Effector CD4-positive, alpha-beta T cell (primary cell): ENCODE results near the gene ABCG8. TPM values are rescaled to one million over a fixed set of nuclear protein-coding genes. Genes with fewer than 3 reads are reported as not detected.

ENCODE experiments used
- DNase-seq: peaks from one replicate; pipeline ENCODE4 v3.0.0-alpha.2; 2020
- total RNA-seq: gene quantifications from one replicate; lab custom pipeline; 2026; lab: John Stamatoyannopoulos, UW

ABCG8 gene
- total RNA-seq = not detected

DNA sequence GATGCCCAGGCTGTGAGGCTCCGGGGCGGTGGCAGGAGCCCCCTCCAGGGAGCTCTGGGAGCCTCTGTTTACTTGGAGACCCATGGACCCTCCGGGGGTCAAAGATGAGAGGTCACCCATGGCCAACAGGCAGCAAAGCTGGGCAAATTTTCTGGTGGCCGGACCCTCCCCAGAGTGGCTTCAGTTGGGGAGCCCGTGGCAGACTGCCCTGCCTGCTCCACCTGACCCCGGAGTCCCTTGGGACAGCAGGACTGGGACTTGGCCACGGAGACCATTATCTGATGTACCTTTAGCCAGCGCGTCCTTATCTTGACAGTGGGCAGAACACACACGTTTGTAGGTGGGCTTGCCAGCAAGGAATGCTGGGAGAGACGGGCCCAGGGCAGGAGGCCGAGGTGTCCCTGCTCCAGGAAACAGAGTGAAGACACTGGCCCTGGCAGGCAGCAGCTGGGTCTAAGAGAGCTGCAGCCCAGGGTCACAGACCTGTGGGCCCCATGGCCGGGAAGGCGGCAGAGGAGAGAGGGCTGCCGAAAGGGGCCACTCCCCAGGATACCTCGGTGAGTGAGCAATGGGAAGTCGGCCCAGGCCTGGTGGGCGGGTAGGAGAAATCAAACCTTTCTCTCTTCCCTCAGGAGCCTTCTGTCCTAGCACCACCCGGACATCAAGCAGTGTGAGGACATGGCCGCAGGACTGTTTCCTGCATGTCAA lies at the start of gene ABCG8, which contains the start of gene ABCG5:
ABCG8 (plus strand) TSS at position 412 of the 708 bp plus-strand sequence; CDS start at position 495, 83 bp downstream.
ABCG5 (minus strand) TSS at position 280 of the 708 bp plus-strand sequence; CDS start at position 120, 160 bp downstream.
- no peak for DNase-seq

DNA sequence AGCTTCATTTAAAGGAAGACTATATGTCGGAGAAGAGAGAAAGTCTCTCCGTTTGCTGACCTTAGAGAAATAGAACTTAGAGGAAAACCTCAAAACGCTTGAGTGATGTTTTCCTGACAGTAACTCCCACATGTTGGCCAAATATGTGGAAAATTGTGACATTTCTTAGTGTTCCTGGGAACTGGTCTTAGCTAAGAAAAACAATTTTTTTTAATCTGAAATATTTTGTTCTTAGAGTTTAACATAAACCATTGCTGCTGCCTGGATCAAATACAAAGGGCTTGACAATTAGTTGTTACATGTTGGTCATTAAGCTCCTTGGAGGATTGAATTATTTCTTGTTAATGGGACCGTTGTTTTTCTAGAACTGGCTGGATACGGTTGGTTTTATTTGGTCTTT lies 48.6 kb upstream of the ABCG8 start:
- no peak for DNase-seq

DNA sequence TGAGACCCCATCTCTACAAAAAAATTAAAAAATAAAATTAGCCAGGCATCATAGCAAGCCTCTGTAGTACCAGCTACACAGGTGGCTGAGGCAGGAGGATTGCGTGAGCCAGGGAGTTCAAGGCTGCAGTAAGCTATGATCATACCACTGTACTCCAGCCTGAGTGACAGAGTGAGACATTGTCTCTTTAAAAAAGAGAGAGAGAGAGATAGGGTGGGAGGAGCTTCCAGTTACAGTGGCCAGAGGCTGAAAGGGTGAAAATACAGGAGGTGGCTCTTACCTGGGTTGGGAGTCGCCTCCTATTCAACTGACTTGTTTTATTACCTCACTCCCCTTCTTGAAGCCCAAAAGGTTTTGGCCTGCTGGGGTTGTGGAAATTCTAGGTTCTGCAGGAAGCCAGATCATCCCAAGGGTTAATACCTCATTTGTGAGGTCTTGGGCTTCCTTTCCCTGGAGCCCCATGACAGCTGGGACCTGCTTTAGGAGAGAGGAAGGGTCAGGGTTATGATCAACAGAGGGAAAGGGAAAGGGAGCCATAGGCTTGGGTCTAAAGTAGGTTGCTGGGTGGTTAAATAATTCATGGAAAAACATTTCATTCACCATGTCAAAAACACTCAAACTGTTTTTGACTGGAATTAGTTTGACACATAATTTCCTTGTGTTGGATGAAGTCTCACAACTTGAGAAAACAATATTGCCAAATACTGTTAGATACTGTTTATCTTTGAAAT lies 47.6 kb upstream of the ABCG8 start:
- DNase-seq = no peak

- DNase-seq = no peak
These were observed 46.1 kb upstream of the ABCG8 start for GRCh38 chr2:43792653-43793052.

DNA sequence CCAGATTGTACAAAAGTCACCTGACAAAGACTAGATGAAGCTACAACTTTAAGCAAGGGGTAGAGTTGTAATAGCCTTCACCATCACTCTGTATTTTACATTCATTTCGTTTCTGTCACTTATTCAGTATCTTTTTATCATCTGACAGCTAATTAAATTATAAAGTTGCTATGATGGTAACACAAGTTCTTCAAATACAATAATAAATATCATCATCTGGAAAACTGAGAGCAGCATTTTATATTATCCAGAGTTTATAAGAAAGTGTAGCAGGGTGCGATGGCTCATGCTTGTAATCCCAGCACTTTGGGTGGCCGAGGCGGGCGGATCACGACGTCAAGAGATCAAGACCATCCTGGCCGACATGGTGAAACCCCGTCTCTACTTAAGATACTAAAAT lies 43.8 kb upstream of the ABCG8 start:
- no peak for DNase-seq

- no peak for DNase-seq
These were observed 42.6 kb upstream of the ABCG8 start for GRCh38 chr2:43796206-43796605.

DNA sequence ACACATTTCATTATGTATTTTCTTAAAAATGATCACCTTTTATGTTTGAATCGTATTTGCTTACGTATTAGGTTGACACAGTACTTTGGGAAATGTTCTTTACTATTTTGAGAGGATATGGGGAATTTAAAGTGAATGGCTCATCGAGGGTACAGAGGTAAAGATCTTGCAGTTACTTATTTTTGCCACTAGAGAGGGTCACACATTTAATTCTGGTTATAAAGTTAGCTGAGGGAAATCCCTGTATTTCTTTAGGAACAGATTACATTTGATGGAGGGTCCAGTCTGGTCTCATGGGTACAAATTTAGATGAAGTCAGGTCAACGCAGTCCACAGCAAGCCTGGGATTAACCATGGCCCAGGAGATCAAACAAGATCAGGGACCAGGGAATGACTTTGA lies 40.5 kb upstream of the ABCG8 start:
- no peak for DNase-seq

GRCh38 chr2:43800894-43801293 lies 37.9 kb upstream of the ABCG8 start:
- no peak for DNase-seq

DNA sequence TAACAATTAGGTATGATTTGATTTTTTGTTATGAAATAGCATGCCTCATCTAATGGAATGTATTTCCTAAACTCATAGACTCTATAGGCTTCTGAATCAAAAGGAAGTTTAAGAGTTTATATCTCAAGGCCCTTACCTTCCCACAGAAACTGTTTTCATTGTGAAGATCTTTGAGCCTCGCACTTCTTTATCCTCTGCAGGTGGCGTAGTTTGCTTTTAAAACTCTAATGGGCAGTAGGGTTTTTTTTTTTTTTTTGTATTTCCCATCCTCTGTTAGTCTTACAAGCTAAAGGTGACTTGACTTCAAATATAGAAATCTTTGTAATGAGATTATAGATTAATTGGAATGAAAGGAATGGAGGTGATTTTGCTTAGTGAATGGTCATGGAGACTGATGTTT lies 36.6 kb upstream of the ABCG8 start:
- DNase-seq = no peak

DNA sequence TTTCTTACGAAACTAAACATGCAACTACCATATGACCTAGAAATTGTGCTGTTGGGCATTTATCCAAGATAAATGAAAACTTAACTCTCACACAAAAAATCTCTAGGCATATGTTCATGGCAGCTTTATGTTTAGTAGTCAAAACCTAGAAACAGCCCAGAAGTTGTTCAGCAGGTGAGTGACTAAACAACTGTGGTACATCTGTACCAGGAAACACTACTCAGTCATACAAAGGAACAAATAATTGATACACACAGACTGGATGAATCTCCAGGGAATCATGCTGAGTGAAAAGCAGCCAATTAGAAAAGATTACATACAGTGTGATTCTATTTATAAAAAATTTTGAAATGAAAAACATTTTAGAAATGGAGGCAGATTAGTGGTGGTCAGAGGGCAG lies 35.7 kb upstream of the ABCG8 start:
- DNase-seq = no peak

DNA sequence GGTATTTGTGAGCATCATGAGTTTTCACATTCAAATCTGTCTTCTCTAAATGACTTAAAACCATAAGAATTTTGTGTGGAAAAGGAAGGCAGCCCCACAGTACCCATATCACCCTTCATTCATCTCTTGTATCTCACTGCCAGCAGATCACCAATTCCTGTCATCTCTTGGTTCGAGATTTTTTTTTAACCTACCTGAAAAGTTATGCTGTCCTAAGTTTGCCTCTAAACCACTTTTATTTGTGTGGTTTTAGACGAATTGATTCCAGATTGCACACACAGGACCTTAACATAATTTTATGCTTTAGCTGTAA lies 32.1 kb upstream of the ABCG8 start:
- DNase-seq = no peak

GRCh38 chr2:43810452-43810851 lies 28.3 kb upstream of the ABCG8 start:
- no peak for DNase-seq

GRCh38 chr2:43810888-43811287 lies 27.9 kb upstream of the ABCG8 start:
- no peak for DNase-seq

GRCh38 chr2:43812006-43812405 lies 26.8 kb upstream of the ABCG8 start:
- DNase-seq = no peak

GRCh38 chr2:43812947-43813346 lies 25.8 kb upstream of the ABCG8 start:
- DNase-seq = no peak

DNA sequence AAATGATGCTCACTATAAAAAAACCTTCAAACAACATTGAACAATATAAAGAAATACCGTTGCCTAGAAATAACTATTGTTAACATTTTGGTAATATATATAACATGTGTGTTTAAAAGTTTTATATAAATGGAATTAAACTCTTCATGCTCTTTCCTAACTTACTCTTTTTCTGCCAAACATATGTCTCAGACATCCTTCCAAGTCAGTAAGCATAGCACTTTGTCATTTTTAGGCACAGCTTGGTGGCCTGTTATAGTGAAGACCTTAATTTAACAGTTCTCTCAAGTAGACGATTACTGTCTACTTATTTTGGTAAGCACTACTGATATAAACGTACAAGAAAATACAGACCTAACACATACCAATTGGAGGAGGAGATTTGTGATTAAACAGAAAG lies 24.1 kb upstream of the ABCG8 start:
- DNase-seq = no peak

DNA sequence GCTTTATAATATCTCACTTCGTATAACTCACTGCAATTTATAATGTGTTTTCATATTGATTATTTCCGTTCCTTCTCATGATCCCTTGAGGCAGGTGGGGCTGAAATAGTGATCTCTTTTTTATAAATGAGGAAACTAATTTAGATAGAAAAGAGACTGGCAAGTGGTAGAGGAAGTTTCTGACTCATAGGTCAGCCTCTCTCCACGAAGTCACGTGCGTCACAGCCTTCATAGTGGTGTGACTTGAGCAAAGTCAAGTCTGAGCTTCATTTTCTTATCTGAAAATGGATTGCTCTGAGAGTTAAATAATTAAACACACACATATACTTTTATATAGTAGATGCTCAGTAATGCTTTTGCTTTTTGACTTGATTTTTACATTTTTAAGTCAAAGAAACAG lies 20.0 kb upstream of the ABCG8 start:
- no peak for DNase-seq

DNA sequence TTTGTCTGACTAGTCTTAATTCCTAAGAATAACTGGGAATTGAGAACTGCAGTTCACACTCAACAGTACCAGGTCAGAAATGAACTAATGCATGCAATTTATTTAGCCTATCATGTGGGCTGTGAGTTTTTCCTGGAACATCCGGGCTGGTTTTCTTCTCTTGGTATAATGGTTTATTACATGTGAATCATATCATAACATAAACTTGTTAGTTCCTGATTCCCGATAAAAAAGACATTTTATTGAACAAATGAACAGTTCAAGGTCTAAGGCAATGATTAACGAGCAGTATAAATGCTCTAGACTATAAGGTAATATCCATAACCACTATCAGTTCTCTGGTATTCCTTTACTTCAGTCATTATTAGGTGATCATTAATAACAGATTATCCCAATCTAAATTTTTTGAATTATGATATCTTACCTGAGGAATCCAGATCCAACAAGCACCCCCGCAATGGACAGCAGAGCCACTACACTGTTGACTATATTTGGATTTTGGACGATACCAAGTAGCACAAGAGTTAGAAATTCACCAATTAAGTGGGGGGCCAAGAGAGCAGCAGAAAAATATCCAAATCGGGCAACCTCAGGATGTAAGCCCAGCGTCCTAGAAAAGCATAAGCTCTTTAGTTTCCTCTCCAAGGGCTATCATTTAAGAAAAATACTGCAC lies 19.1 kb upstream of the ABCG8 start:
- DNase-seq = no peak

DNA sequence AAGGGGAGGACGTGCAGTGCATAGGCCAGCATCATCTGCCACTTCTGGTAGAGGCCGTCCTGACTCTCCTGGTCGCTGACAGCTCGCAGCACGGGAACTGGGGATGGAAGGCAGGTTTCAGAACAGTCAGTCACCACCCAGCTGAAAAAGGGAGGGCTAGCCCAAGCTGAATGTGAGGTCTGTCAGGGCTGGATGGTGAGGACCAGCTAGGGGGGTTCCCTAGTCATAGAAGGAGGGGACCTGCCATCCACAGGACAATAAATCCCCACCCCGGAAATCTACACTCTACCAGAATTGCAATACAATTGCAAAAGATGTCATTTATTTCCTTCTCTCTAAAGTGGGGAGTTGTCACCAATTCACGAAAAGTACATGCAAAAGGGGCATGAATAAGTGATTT lies 15.9 kb upstream of the ABCG8 start:
- DNase-seq = no peak

DNA sequence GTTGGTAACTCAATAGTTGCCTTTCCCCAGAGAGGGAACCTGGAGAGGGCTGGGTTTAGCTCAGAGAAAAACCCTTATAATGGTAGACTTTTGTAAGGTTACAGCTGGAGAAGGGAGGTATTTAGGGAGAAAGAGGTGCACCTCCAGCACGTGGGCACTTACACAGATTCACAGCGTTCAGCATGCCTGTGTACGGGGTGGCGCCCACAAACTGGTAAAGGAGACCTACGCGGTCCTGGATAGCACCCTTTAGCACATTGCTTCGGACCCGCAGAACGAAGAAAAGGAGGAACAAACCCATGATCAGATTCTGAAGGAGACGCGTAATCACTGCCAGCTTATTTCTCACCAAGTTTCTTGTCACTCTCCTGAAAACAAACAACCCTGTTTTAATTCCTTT lies 15.0 kb upstream of the ABCG8 start:
- DNase-seq = no peak

DNA sequence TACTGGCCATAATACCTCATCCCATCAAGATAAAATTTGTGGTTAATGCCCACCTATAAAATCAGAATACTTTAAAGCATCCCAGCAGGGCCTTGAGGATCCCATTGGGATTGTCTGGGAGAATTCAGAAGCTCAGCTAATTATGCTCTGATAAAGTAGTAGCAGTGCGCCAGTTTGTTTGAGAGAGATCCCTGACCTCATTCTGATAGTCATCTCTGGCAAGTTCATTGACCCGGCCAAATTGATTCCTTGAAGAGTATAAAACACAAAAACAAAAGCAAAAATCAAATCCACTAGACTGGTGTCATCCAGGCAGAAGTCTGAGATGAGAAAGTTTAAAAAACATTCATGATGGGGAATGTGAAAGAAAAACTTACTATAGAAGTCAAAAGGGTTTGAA lies 14.3 kb upstream of the ABCG8 start:
- DNase-seq = no peak

GRCh38 chr2:43824951-43825493 lies 13.7 kb upstream of the ABCG8 start:
- no peak for DNase-seq

DNA sequence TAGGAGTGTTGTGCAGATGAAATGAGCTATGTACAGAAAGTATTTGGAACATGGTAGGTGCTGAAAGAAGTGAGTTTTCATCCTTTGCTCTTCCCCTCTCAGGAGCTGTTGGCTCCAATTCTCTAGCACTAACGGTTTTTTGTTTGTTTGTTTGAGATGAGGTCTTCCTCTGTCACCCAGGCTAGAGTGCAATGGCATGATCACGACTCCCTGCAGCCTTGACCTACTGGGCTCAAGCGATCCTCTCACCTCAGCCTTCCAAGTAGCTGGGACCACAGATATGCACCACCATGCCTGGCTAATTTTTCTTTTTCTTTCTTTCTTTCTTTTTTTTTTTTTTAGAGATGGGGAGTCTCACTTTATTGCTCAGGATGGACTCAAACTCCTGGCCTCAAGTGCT lies 12.9 kb upstream of the ABCG8 start:
- no peak for DNase-seq
